Measurements from ENCODE around the gene ZNF837.

ZNF837 gene

GRCh38 chr19:58397533-58398037 is 16.8 kb upstream of the ZNF837 start:
- Histone ChIP-seq H2AFZ (ENCODE audit: low read depth) (no peak overlapping the region), H3K9ac (no peak overlapping the region), H4K20me1 (ENCODE audit: insufficient read depth) (no peaks in the 10 kb centered on the region), H3K4me2 (no peak overlapping the region), H3K27me3 (ENCODE audit: insufficient read depth, low read depth) (no peaks in the 10 kb centered on the region), H3K4me3 (IDR thresholded peaks at IDR 0.05; ENCODE audit: insufficient read depth, low read depth, low read length) (no peak overlapping the region), H3K79me2 (ENCODE audit: insufficient read depth, low read depth) (no peaks in the 10 kb centered on the region), H3K36me3 (ENCODE audit: insufficient read depth) (peaks cover 5% of the 10 kb centered on the region; the same call in 1 of the 2 replicates), H3K4me1 (ENCODE audit: low read depth, poor library complexity, severe bottlenecking) (peaks cover 13% of the 10 kb centered on the region), H3K27ac (no peak overlapping the region)
- TF ChIP-seq, protein P1, sequence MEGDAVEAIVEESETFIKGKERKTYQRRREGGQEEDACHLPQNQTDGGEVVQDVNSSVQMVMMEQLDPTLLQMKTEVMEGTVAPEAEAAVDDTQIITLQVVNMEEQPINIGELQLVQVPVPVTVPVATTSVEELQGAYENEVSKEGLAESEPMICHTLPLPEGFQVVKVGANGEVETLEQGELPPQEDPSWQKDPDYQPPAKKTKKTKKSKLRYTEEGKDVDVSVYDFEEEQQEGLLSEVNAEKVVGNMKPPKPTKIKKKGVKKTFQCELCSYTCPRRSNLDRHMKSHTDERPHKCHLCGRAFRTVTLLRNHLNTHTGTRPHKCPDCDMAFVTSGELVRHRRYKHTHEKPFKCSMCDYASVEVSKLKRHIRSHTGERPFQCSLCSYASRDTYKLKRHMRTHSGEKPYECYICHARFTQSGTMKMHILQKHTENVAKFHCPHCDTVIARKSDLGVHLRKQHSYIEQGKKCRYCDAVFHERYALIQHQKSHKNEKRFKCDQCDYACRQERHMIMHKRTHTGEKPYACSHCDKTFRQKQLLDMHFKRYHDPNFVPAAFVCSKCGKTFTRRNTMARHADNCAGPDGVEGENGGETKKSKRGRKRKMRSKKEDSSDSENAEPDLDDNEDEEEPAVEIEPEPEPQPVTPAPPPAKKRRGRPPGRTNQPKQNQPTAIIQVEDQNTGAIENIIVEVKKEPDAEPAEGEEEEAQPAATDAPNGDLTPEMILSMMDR (conservative IDR thresholded peaks at IDR 0.05; ENCODE audit: low read depth, low read length) = no peak

DNA sequence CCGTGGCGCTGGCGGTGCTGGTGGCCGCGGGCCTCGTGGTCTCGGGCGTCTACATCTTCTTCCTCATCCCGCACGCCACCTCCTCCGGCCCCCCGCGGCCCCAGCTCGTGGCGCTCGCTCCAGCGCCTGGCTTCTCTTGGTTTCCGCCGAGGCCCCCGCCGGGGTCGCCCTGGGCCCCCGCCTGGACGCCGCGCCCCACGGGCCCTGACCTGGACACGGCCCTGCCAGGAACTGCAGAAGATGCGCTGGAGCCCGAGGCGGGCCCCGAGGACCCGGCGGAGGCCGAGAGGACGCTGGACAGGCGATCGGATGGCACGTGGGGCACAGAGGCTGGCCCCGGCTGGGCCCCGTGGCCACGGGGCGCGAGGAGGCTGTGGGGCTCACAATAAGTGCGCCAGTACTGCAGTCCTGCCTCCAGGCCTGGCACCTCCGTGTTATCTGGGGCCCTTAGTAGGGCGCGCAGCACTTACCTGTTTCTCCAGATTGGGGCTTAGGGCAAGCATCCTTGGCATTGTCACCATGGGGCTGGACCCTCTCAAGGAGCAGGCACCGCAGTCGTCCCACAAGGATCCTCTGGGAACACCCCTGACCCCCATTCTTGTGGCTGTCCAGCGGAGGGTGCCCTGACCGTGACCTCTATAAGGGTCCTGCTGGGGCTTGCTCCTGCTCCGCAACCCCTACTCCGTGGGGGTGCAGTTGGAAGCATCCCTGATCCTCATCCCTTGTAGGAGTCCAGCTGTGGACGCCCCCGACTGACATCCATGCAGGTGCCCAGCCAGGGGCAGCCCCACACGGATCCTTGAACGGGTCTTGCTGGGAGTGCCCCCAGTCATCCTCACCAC is 16.1 kb upstream of the ZNF837 start:
- no peaks in the 10 kb centered on the region for H3K27me3 ChIP-seq (ENCODE audit: insufficient read depth, low read depth)
- H3K36me3 ChIP-seq (ENCODE audit: insufficient read depth) = peaks cover 9% of the 10 kb centered on the region; the same call in 1 of the 2 replicates
- TF ChIP-seq, protein P1 (conservative IDR thresholded peaks at IDR 0.05; ENCODE audit: low read depth, low read length) = no peak
- no peak overlapping the region for H3K9ac ChIP-seq
- H4K20me1 ChIP-seq (ENCODE audit: insufficient read depth) = no peaks in the 10 kb centered on the region
- H3K27ac ChIP-seq = no peak overlapping the region
- peaks cover 6% of the 10 kb centered on the region; the same call in 1 of the 2 replicates for H3K79me2 ChIP-seq (ENCODE audit: insufficient read depth, low read depth)
- H3K4me2 ChIP-seq = no peak overlapping the region
- H3K4me1 ChIP-seq (ENCODE audit: low read depth, poor library complexity, severe bottlenecking) = peaks cover 11% of the 10 kb centered on the region
- H2AFZ ChIP-seq (ENCODE audit: low read depth) = no peak overlapping the region
- no peak overlapping the region for H3K4me3 ChIP-seq (IDR thresholded peaks at IDR 0.05; ENCODE audit: insufficient read depth, low read depth, low read length)

- TF ChIP-seq, protein P1 (conservative IDR thresholded peaks at IDR 0.05; ENCODE audit: low read depth, low read length) = no peak
- H3K4me3 ChIP-seq (IDR thresholded peaks at IDR 0.05; ENCODE audit: insufficient read depth, low read depth, low read length) = no peak overlapping the region
- H3K4me2 ChIP-seq = no peak overlapping the region
- H3K9ac ChIP-seq = no peak overlapping the region
- H4K20me1 ChIP-seq (ENCODE audit: insufficient read depth) = 0 out of 2 replicates have a peak, but pooled peaks cover under 1% of the 10 kb centered on the region
- no peaks in the 10 kb centered on the region for H3K27me3 ChIP-seq (ENCODE audit: insufficient read depth, low read depth)
- H2AFZ ChIP-seq (ENCODE audit: low read depth) = no peak overlapping the region
- H3K4me1 ChIP-seq (ENCODE audit: low read depth, poor library complexity, severe bottlenecking) = peaks cover 13% of the 10 kb centered on the region
- H3K36me3 ChIP-seq (ENCODE audit: insufficient read depth) = peaks cover 10% of the 10 kb centered on the region; the same call in 1 of the 2 replicates
- peaks cover 14% of the 10 kb centered on the region for H3K79me2 ChIP-seq (ENCODE audit: insufficient read depth, low read depth)
- no peak overlapping the region for H3K27ac ChIP-seq
Measured at GRCh38 chr19:58395979-58396627, 15.3 kb upstream of the ZNF837 start.

GRCh38 chr19:58395220-58395978 is 14.6 kb upstream of the ZNF837 start, which contains the start of gene RNF225:
Gene RNF225 (plus strand): TSS chr19:58395656. CDS start chr19:58396090, 434 bp downstream.
- no peak within 1 kb of the TSS for H3K27ac ChIP-seq
- H3K27me3 ChIP-seq (ENCODE audit: insufficient read depth, low read depth) = no peaks in the 10 kb centered on the region
- H4K20me1 ChIP-seq (ENCODE audit: insufficient read depth) = peaks cover 8% of the 10 kb centered on the region; the same call in 1 of the 2 replicates
- H3K4me3 ChIP-seq (IDR thresholded peaks at IDR 0.05; ENCODE audit: insufficient read depth, low read depth, low read length) = no peak within 1 kb of the TSS
- no peak within 1 kb of the TSS for H2AFZ ChIP-seq (ENCODE audit: low read depth)
- H3K9ac ChIP-seq = no peak within 1 kb of the TSS
- peaks cover 13% of the 10 kb centered on the region for H3K4me1 ChIP-seq (ENCODE audit: low read depth, poor library complexity, severe bottlenecking)
- no peak within 1 kb of the TSS for H3K4me2 ChIP-seq
- TF ChIP-seq, protein P1 (conservative IDR thresholded peaks at IDR 0.05; ENCODE audit: low read depth, low read length) = no peak
- peaks cover 14% of the 10 kb centered on the region; the same call in 1 of the 2 replicates for H3K36me3 ChIP-seq (ENCODE audit: insufficient read depth)
- peaks cover 21% of the 10 kb centered on the region for H3K79me2 ChIP-seq (ENCODE audit: insufficient read depth, low read depth)

Measured in KMS-11 (cell line).